Body of pancreas (tissue), 4 donors: ENCODE results near the gene ATF7.

Experiments
- CTCF ChIP-seq, 7 experiments: fragments of 450-650 bp in 4 of 7; fragments of 200-600 bp in 3 of 7; sonication (generic) in 3 of 7; IDR thresholded peaks; one replicate each; pipeline ENCODE4 v1.5.1; 2016 to 2019; ENCODE audit warnings: antibody characterized with exemption in 7 of 7
- POLR2A ChIP-seq, 3 donors: fragments of 450-650 bp; IDR thresholded peaks; one replicate each; pipeline ENCODE4 v1.6.1; 2016; ENCODE audit warnings: antibody characterized with exemption in 3 of 3, mild to moderate bottlenecking in 2 of 3

GRCh38 chr12:53644133-53644532 lies 18.0 kb upstream of the ATF7 start:
- TF ChIP-seq CTCF (IDR thresholded peaks at IDR 0.05) = no peak
- no peak for TF ChIP-seq POLR2A (IDR thresholded peaks at IDR 0.05)
